HCT116 (cell line): ENCODE data around the gene RHOXF1. TPM values are rescaled to one million over a fixed set of nuclear protein-coding genes. Genes with fewer than 3 reads are reported as not detected.
"Not testable (repeated sequence)": the region's sequence is repeated elsewhere in the genome, so short reads cannot be mapped to it uniquely, and the experiment has no call there.

Source experiments
- ATAC-seq: fragments of 200-7000 bp; cut with Tn5 transposase; 2 replicates; pipeline ENCODE4 v1.9.1; 2020; ENCODE audit warnings: mild to moderate bottlenecking, moderate library complexity
- BruUV-seq: library from RNA; stranded (reverse); fragments of 400-500 nt; replicated peaks from 2 replicates; lab custom pipeline; 2021; lab: Mats Ljungman, UMichigan
- CTCF ChIA-PET: fragments of 300-600 bp; sonication (Branson Sonifier 250); formaldehyde crosslinking; loops from one replicate; lab custom pipeline; 2021; ENCODE audit warnings: antibody characterized with exemption; lab: Charles Lee
- POLR2A ChIA-PET: fragments of 300-600, 350-600 bp; sonication (Branson Sonifier 250); formaldehyde crosslinking; loops from one replicate; lab custom pipeline; 2021; ENCODE audit warnings: antibody characterized with exemption; lab: Charles Lee
- RAD21 ChIA-PET, 2 experiments: fragments of 300-600 bp; sonication (Branson Sonifier 250); formaldehyde crosslinking; loops; one replicate each; lab custom pipeline; 2023; ENCODE audit warnings: low total read pairs in 2 of 2; ENCODE audit not compliant: uncharacterized antibody in 2 of 2, unreplicated experiment in 2 of 2, low non-redundant PET in 1 of 2; lab: Charles Lee
- DNase-seq: peaks from one replicate; pipeline ENCODE4 v3.0.0-alpha.2; 2010; ENCODE audit warnings: low read depth, low spot score
- H2AFZ ChIP-seq: fragments of 200-600 bp; shearing (Covaris generic), sonication (generic); 2 replicates; pipeline ENCODE4 v1.6.1; 2017; ENCODE audit warnings: low read depth, mixed run types, mixed read lengths, antibody characterized with exemption, low read length; ENCODE audit not compliant: poor library complexity, severe bottlenecking
- H3K27ac ChIP-seq: 2 replicates; pipeline ENCODE4 v1.5.1; 2012; ENCODE audit warnings: low read depth, low read length
- H3K27me3 ChIP-seq: fragments of 200-600 bp; sonication (generic); 2 replicates; pipeline ENCODE4 v1.6.1; 2016; ENCODE audit warnings: mixed run types, low read length, mixed read lengths; ENCODE audit not compliant: insufficient read depth
- H3K36me3 ChIP-seq, 2 experiments: fragments of 200-500 bp in 1 of 2; fragments of 200-600 bp in 1 of 2; sonication (Bioruptor generic) in 1 of 2; sonication (generic) in 1 of 2; 2 replicates each; pipeline versions ENCODE4 v1.5.1 to v1.6.1; 2014 to 2016; ENCODE audit warnings: low read length in 2 of 2, inconsistent platforms in 1 of 2, mixed read lengths in 1 of 2, mixed run types in 1 of 2; ENCODE audit not compliant: insufficient read depth in 2 of 2, control insufficient read depth in 1 of 2
- H3K4me1 ChIP-seq, 2 experiments: fragments of 200-600 bp in 1 of 2; sonication (generic) in 1 of 2; 2 replicates each; pipeline versions ENCODE4 v1.5.1 to v1.6.1; 2012 to 2017; ENCODE audit warnings: low read length in 2 of 2, inconsistent platforms in 1 of 2, mild to moderate bottlenecking in 1 of 2, mixed read lengths in 1 of 2, mixed run types in 1 of 2, moderate library complexity in 1 of 2; ENCODE audit not compliant: insufficient read depth in 2 of 2, control insufficient read depth in 1 of 2
- H3K4me2 ChIP-seq: fragments of 200-600 bp; sonication (generic); 2 replicates; pipeline ENCODE4 v1.6.1; 2017; ENCODE audit warnings: mixed run types, low read length, mixed read lengths
- H3K4me3 ChIP-seq, 2 experiments: fragments of 200-600 bp in 1 of 2; sonication (generic) in 1 of 2; replicated peaks in 1 of 2; 2 replicates each; pipeline ENCODE4 v1.5.1; 2011 to 2016; ENCODE audit warnings: low read length in 2 of 2, control low read depth in 1 of 2, low read depth in 1 of 2, mild to moderate bottlenecking in 1 of 2, mixed read lengths in 1 of 2, mixed run types in 1 of 2
- H3K79me2 ChIP-seq: fragments of 200-600 bp; sonication (generic); 2 replicates; pipeline ENCODE4 v1.6.1; 2017; ENCODE audit warnings: mild to moderate bottlenecking, mixed run types, low read length, moderate library complexity, mixed read lengths; ENCODE audit not compliant: insufficient read depth
- H3K9ac ChIP-seq: fragments of 200-600 bp; sonication (generic); 2 replicates; pipeline ENCODE4 v1.6.1; 2016; ENCODE audit warnings: low read length, mixed read lengths
- H3K9me2 ChIP-seq: fragments of 200-600 bp; sonication (generic), shearing (Covaris generic); 2 replicates; pipeline ENCODE4 v1.6.1; 2017; ENCODE audit warnings: mixed run types, mild to moderate bottlenecking, moderate library complexity; ENCODE audit not compliant: insufficient read depth
- H3K9me3 ChIP-seq, 2 experiments: fragments of 200-500 bp in 1 of 2; fragments of 200-600 bp in 1 of 2; sonication (Bioruptor generic) in 1 of 2; sonication (generic) in 1 of 2; 2 replicates each; pipeline ENCODE4 v1.6.1; 2014 to 2017; ENCODE audit warnings: low read length in 2 of 2, mixed read lengths in 2 of 2, inconsistent platforms in 1 of 2, low read depth in 1 of 2, mild to moderate bottlenecking in 1 of 2, mixed run types in 1 of 2, moderate library complexity in 1 of 2; ENCODE audit not compliant: control insufficient read depth in 1 of 2, insufficient read depth in 1 of 2
- H4K20me1 ChIP-seq: fragments of 200-600 bp; sonication (generic), shearing (Covaris generic); 2 replicates; pipeline ENCODE4 v1.6.1; 2017; ENCODE audit warnings: mixed run types, mild to moderate bottlenecking, moderate library complexity; ENCODE audit not compliant: insufficient read depth
- CBX3 ChIP-seq: IDR thresholded peaks from 2 replicates; pipeline ENCODE4 v1.6.1; 2012; ENCODE audit warnings: low read depth
- CEBPB ChIP-seq: IDR thresholded peaks from 2 replicates; pipeline ENCODE4 v1.6.1; 2012; ENCODE audit warnings: low read depth
- EGR1 ChIP-seq: IDR thresholded peaks from 2 replicates; pipeline ENCODE4 v1.6.1; 2012; ENCODE audit warnings: low read depth
- ELF1 ChIP-seq: IDR thresholded peaks from 2 replicates; pipeline ENCODE4 v1.6.1; 2012; ENCODE audit warnings: low read depth, borderline replicate concordance
- EZH2phosphoT487 ChIP-seq: fragments of 200-600 bp; IDR thresholded peaks from 2 replicates; pipeline ENCODE4 v1.6.1; 2018; ENCODE audit warnings: antibody characterized with exemption, borderline replicate concordance
- POLR2A ChIP-seq: IDR thresholded peaks from 2 replicates; pipeline ENCODE4 v1.7.0; 2011; ENCODE audit warnings: borderline replicate concordance; ENCODE audit not compliant: insufficient read depth, insufficient read length; ENCODE audit errors: extremely low read depth
- POLR2AphosphoS5 ChIP-seq: IDR thresholded peaks from 2 replicates; pipeline ENCODE4 v1.6.1; 2011; ENCODE audit warnings: mild to moderate bottlenecking, low read depth, low read length, moderate library complexity
- RAD21 ChIP-seq: IDR thresholded peaks from 2 replicates; pipeline ENCODE4 v1.6.1; 2012; ENCODE audit warnings: low read depth, mild to moderate bottlenecking
- SIN3A ChIP-seq: IDR thresholded peaks from 2 replicates; pipeline ENCODE4 v1.6.1; 2012; ENCODE audit warnings: low read depth
- SRF ChIP-seq: IDR thresholded peaks from 2 replicates; pipeline ENCODE4 v1.6.1; 2012; ENCODE audit warnings: low read depth
- ZFX ChIP-seq: fragments of 450-650 bp; IDR thresholded peaks from 2 replicates; pipeline ENCODE4 v1.6.1; 2017
- ZNF274 ChIP-seq: fragments of 200-500 bp; sonication (Bioruptor generic); IDR thresholded peaks from 2 replicates; pipeline ENCODE4 v1.6.1; 2014; ENCODE audit warnings: mild to moderate bottlenecking, low read depth, low read length, inconsistent platforms
- intact Hi-C: fragments of 100-400 bp; cut with micrococcal nuclease; formaldehyde crosslinking; loops from 2 replicates; pipeline ENCODE4 v1.10.0; 2022
- total RNA-seq: library from RNA; stranded (reverse); gene quantifications from one replicate; pipeline ENCODE4 v1.2.1, GENCODE V29; 2021; ENCODE audit not compliant: unreplicated experiment
- TF ChIP-seq, protein P1 (sequence below): IDR thresholded peaks from 2 replicates; pipeline ENCODE4 v1.6.1; 2011; ENCODE audit warnings: mild to moderate bottlenecking, low read length, moderate library complexity; ENCODE audit not compliant: insufficient replicate concordance; ENCODE audit errors: extremely low read depth
- TF ChIP-seq, protein P2 (sequence below): IDR thresholded peaks from 2 replicates; pipeline ENCODE4 v1.6.1; 2012
- TF ChIP-seq, protein P3 (sequence below), 3 experiments: fragments of 200-600 bp in 1 of 3; sonication (generic) in 1 of 3; IDR thresholded peaks in 2 of 3; conservative IDR thresholded peaks in 1 of 3; 2 replicates each; pipeline ENCODE4 v1.5.1; 2012 to 2017; ENCODE audit warnings: low read depth in 2 of 3, low read length in 2 of 3, antibody characterized with exemption in 1 of 3, borderline replicate concordance in 1 of 3, control low read depth in 1 of 3, mild to moderate bottlenecking in 1 of 3, mixed read lengths in 1 of 3, mixed run types in 1 of 3, moderate library complexity in 1 of 3; ENCODE audit not compliant: insufficient read depth in 1 of 3

RHOXF1 gene
- total RNA-seq, 1 experiment from 2014 or later, result 0.52 TPM

DNA sequence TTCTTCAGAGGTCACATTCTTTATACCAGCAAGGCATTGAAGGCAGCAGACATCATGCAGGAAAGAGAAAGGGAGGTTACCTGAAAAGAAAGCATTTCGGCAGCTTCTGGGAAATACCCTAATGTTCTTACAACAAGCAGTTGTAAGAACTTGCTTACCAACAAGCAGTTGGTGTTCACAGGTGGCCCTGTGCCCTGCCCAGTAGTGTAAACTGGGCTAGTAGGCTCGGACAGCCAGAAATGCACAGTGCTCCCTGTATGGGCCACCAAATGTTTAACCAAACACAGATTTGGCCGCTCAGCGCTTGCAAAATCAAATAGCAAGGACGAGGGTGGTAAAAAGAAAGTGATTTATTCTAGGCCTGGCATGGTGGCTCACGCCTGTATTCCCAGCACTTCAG lies 20.4 kb upstream of the RHOXF1 start:
- H4K20me1 ChIP-seq, result no peaks in the 10 kb centered on the region
- no peaks in the 10 kb centered on the region for H3K9me3 ChIP-seq
- no peak overlapping the region for H2AFZ ChIP-seq
- ChIA-PET RAD21 (no interaction called here), CTCF (no interaction called here), POLR2A (no interaction called here)
- BruUV-seq, result no TSS peak
- DNase-seq (no peak), ATAC-seq (no peak)
- TF ChIP-seq ZNF274 (no peak), POLR2A (no peak), RAD21 (no peak), CBX3 (no peak), POLR2AphosphoS5 (no peak), SRF (no peak), EZH2phosphoT487 (no peak), ZFX (no peak), CEBPB (no peak), SIN3A (no peak), EGR1 (no peak), ELF1 (no peak)
- TF ChIP-seq, protein P1, sequence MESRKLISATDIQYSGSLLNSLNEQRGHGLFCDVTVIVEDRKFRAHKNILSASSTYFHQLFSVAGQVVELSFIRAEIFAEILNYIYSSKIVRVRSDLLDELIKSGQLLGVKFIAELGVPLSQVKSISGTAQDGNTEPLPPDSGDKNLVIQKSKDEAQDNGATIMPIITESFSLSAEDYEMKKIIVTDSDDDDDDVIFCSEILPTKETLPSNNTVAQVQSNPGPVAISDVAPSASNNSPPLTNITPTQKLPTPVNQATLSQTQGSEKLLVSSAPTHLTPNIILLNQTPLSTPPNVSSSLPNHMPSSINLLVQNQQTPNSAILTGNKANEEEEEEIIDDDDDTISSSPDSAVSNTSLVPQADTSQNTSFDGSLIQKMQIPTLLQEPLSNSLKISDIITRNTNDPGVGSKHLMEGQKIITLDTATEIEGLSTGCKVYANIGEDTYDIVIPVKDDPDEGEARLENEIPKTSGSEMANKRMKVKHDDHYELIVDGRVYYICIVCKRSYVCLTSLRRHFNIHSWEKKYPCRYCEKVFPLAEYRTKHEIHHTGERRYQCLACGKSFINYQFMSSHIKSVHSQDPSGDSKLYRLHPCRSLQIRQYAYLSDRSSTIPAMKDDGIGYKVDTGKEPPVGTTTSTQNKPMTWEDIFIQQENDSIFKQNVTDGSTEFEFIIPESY, result no peak
- TF ChIP-seq, protein P2, sequence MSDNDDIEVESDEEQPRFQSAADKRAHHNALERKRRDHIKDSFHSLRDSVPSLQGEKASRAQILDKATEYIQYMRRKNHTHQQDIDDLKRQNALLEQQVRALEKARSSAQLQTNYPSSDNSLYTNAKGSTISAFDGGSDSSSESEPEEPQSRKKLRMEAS, result no peak
- TF ChIP-seq, protein P3, sequence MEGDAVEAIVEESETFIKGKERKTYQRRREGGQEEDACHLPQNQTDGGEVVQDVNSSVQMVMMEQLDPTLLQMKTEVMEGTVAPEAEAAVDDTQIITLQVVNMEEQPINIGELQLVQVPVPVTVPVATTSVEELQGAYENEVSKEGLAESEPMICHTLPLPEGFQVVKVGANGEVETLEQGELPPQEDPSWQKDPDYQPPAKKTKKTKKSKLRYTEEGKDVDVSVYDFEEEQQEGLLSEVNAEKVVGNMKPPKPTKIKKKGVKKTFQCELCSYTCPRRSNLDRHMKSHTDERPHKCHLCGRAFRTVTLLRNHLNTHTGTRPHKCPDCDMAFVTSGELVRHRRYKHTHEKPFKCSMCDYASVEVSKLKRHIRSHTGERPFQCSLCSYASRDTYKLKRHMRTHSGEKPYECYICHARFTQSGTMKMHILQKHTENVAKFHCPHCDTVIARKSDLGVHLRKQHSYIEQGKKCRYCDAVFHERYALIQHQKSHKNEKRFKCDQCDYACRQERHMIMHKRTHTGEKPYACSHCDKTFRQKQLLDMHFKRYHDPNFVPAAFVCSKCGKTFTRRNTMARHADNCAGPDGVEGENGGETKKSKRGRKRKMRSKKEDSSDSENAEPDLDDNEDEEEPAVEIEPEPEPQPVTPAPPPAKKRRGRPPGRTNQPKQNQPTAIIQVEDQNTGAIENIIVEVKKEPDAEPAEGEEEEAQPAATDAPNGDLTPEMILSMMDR (IDR thresholded peaks at IDR 0.05 in 2 of 3, conservative IDR thresholded peaks at IDR 0.05 in 1 of 3; ENCODE audit: borderline replicate concordance in 1 of 3, insufficient read depth in 1 of 3, low read depth in 2 of 3, low read length in 2 of 3), result no peak
- no peaks in the 10 kb centered on the region for H3K9me2 ChIP-seq
- H3K4me3 ChIP-seq, result no peak overlapping the region
- H3K36me3 ChIP-seq, result no peaks in the 10 kb centered on the region
- no peak overlapping the region for H3K9ac ChIP-seq
- H3K79me2 ChIP-seq, result no peaks in the 10 kb centered on the region
- H3K27ac ChIP-seq, result no peak overlapping the region
- intact Hi-C loops, result no loop called here
- H3K27me3 ChIP-seq, result no peaks in the 10 kb centered on the region
- H3K4me1 ChIP-seq, result no peaks in the 10 kb centered on the region
- H3K4me2 ChIP-seq, result no peak overlapping the region

DNA sequence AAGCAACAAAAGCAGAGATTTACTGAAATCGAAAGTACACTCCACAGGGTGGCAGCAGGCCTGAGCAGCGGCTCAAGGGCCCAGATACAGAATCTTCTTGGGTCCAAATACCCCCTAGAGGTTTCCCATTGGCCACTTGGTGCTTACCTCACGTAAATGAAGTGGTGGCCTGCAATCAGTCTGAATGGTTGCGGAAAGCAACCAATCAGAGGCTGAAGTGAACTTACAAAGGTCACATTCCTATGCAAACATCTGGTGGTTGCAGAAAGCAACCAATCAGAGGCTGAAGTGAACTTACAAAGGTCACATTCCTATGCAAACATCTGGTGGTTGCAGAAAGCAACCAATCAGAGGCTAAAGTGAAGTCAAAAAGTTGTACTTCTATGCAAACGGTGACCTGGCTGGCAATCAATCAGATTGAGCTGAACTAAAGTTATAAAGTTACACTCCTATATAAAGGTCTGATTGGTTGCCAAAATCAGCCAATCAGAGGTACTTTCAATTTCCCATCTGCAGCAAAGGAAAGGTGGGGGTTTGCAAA lies 12.7 kb upstream of the RHOXF1 start:
- RAD21 ChIA-PET, CTCF ChIA-PET, H3K9me3 ChIP-seq, H3K9ac ChIP-seq, BruUV-seq, H4K20me1 ChIP-seq, H3K79me2 ChIP-seq, ATAC-seq, H3K27me3 ChIP-seq, H3K4me3 ChIP-seq, POLR2A ChIA-PET, intact Hi-C loops, H3K9me2 ChIP-seq, H3K27ac ChIP-seq, H2AFZ ChIP-seq, H3K36me3 ChIP-seq, H3K4me2 ChIP-seq, H3K4me1 ChIP-seq, DNase-seq: not testable (repeated sequence)
